ENCODE measurements around the gene MINPP1. TPM values are rescaled to one million over a fixed set of nuclear protein-coding genes. Genes with fewer than 3 reads are reported as not detected.

The MINPP1 gene
- total RNA-seq, 1 donor from 2014 or later, result 31.5 TPM

- Mint-ChIP-seq H3K4me3 (ENCODE audit: low read depth) (no peak overlapping the region), H3K27ac (no peak overlapping the region), H3K9me3 (ENCODE audit: low read depth) (peaks cover 5% of the 10 kb centered on the region), H3K27me3 (no peaks in the 10 kb centered on the region), H3K36me3 (ENCODE audit: insufficient read depth) (peaks cover 22% of the 10 kb centered on the region), H3K4me1 (ENCODE audit: low read depth) (no peaks in the 10 kb centered on the region)
- no peak for TF ChIP-seq CTCF (IDR thresholded peaks at IDR 0.05; ENCODE audit: unreplicated experiment)
- DNase-seq (ENCODE audit: low spot score, unreplicated experiment), result no peak
These were observed 14.2 kb downstream of the MINPP1 start for GRCh38 chr10:87518937-87519336.

- H3K36me3 Mint-ChIP-seq (ENCODE audit: insufficient read depth), result peaks cover 21% of the 10 kb centered on the region
- no peaks in the 10 kb centered on the region for H3K4me1 Mint-ChIP-seq (ENCODE audit: low read depth)
These were observed 14.9 kb downstream of the MINPP1 start for GRCh38 chr10:87519582-87519981.

GRCh38 chr10:87523731-87524130 is 19.0 kb downstream of the MINPP1 start:
- peaks cover 41% of the 10 kb centered on the region for H3K36me3 Mint-ChIP-seq (ENCODE audit: insufficient read depth)
- no peaks in the 10 kb centered on the region for H3K4me1 Mint-ChIP-seq (ENCODE audit: low read depth)
- no peak overlapping the region for H3K27ac Mint-ChIP-seq
- no peaks in the 10 kb centered on the region for H3K27me3 Mint-ChIP-seq
- H3K9me3 Mint-ChIP-seq (ENCODE audit: low read depth), result peaks cover 13% of the 10 kb centered on the region
- TF ChIP-seq CTCF (IDR thresholded peaks at IDR 0.05; ENCODE audit: unreplicated experiment), result no peak
- DNase-seq (ENCODE audit: low spot score, unreplicated experiment), result no peak
- no peak overlapping the region for H3K4me3 Mint-ChIP-seq (ENCODE audit: low read depth)

More at GRCh38 chr10:87519582-87519981, 14.9 kb downstream of the MINPP1 start:
- DNase-seq (ENCODE audit: low spot score, unreplicated experiment), result no peak
- no peak for TF ChIP-seq CTCF (IDR thresholded peaks at IDR 0.05; ENCODE audit: unreplicated experiment)
- peaks cover 5% of the 10 kb centered on the region for H3K9me3 Mint-ChIP-seq (ENCODE audit: low read depth)
- H3K27me3 Mint-ChIP-seq, result no peaks in the 10 kb centered on the region
- peak overlapping the region; percentile 18 for H3K27ac Mint-ChIP-seq
- H3K4me3 Mint-ChIP-seq (ENCODE audit: low read depth), result no peak overlapping the region

- Mint-ChIP-seq H3K4me3 (ENCODE audit: low read depth) (no peak overlapping the region), H3K4me1 (ENCODE audit: low read depth) (no peaks in the 10 kb centered on the region), H3K27me3 (no peaks in the 10 kb centered on the region), H3K36me3 (ENCODE audit: insufficient read depth) (peaks cover 45% of the 10 kb centered on the region), H3K9me3 (ENCODE audit: low read depth) (peaks cover 16% of the 10 kb centered on the region), H3K27ac (no peak overlapping the region)
- no peak for TF ChIP-seq CTCF (IDR thresholded peaks at IDR 0.05; ENCODE audit: unreplicated experiment)
- no peak for DNase-seq (ENCODE audit: low spot score, unreplicated experiment)
These were observed 19.6 kb downstream of the MINPP1 start for GRCh38 chr10:87524296-87524695.

- TF ChIP-seq CTCF (IDR thresholded peaks at IDR 0.05; ENCODE audit: unreplicated experiment), result no peak
- Mint-ChIP-seq H3K4me1 (ENCODE audit: low read depth) (peaks cover 9% of the 10 kb centered on the region), H3K27ac (no peak overlapping the region), H3K9me3 (ENCODE audit: low read depth) (peaks cover 17% of the 10 kb centered on the region), H3K36me3 (ENCODE audit: insufficient read depth) (peaks cover 35% of the 10 kb centered on the region), H3K27me3 (no peaks in the 10 kb centered on the region), H3K4me3 (ENCODE audit: low read depth) (no peak overlapping the region)
- DNase-seq (ENCODE audit: low spot score, unreplicated experiment), result no peak
These were observed 27.4 kb downstream of the MINPP1 start for GRCh38 chr10:87531908-87532622.

Measured in progenitor cell of endocrine pancreas (in vitro differentiated cells).